Measurements from ENCODE around the gene SHB.

Gene SHB

DNA sequence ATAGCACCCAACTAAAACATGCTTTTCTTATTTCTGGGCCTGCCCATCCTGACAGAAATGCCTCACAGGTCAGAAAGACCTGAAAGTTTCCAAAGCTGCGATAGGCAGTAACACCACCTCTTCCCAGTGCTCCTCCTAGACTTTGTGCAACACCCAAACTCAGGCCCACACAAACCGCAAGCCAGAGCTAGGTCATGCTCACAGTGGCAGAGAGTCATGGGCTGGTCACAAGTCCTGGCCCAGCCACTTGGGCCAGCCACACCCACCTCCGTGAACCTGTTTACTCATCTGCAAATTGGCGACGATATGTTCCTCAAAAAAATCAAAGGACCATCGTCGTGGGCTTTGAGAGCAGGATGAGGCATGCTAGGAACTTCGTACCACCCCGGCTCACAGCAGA, 121.0 kb downstream of the SHB start:
- DNase-seq: no peak

DNA sequence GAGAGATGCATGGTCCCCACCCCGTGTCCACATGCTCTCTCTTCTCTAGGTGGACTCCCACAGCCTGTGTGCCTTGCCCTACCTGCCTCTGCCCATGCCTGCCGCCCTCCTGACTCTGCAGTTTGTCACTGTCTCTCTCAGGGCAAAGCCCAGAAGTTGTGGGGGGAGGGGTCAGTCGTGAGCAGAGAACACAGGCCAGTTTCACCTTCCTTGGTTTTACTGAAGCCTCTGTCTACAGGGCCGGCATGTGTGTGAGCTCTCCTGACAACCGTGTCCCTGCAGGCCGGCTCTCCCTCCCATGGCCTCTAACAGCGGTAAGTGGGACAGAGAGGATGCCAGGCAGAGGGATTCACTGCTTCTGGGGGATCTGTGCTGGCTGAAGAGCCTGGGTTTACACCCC, 121.6 kb downstream of the SHB start:
- DNase-seq: no peak

DNA sequence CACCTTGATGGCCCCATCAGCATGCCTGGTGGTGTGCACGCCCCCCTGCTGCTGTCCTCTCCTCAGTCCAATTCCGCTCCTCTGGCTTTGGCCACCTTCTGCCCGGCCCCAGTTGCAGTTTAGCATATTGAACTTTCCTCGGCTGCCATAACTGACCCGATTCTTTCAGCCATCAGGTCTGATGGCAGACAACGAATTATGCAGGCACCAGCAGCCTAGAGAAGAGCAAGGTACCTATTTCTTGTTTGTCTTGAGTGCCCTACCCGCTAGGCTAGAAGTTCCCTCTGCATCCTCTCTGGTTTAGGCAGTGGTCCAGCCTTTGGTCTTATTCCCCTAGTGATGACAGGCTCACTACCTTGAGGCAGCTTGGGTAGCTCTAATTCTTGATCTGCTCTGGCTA, 122.1 kb downstream of the SHB start:
- DNase-seq: no peak

DNA sequence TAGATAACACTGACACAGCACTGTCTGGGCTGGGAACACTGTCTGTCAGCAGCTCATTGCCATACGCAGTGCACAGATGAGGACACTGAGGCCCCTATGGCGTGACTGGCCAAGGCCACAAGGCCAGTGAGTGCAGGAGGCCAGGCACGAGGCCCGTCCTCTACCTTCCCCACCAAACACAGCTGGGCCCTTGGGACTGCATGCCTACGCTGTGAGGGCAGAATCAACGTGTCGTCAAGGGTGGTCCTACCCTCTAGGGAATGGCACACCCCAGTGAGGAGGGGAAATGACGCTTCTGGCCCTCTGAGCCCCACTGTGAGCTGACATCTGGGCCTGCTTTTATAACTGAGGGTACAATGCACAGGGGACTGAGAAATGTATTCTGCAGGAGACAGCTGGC, 123.0 kb downstream of the SHB start:
- no peak for DNase-seq

DNA sequence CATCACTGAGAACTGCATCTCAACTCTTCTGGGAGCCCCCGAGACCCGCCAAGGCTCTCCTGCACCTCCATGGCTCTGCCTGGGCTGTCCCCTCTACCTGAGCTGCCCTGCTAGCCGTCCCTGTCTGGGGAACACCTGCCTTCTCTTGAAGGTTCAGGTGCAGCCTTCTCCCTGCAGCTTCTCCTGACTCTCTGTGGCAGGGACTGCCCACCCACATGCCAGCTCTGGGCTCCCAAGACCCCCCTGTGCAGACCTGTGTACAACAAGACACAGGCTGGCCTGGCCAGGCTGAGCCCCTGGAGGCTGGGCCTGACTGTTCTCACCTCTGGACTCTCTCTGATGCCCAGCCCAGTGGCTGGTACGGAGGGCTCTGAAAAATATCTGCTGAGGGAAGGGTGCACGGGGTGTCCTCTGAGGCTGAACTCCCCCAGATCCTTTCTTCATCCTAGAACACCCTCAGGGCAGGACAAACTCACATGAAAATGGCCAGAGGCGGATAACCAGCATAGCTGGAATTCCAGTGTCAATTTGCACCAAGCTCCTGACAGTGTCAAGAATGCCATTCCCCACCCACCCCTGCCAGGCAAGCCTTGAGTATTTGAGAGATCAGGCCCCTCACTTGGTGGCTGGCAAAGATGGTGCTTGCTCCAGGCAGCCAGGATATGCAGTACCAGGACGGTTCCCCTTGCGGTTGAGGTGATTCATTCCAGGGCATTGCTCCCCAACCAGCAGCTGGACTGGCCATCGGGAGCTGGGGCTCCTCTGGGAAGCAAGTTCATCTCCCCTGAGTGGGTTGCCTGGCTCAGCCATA, 124.2 kb downstream of the SHB start:
- no peak for DNase-seq

DNA sequence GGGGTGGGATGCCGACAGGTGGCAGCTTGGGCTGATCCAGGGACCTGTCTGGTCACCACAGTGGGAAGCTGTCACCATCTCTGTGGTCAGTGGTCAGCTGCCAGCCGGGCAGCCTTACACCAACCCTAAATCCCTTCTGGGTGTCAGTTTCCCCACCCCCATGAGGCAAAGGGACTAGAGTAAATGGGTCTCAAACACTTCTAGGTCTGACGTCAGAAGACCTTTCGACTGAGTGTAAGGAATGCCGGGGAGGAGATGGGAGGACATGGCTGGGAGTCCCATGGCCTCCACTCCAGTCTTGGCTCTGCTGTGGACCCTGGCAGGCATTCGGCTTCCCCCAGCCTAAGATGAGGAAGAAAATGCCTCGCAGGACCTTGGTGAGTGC, 124.8 kb downstream of the SHB start:
- DNase-seq: no peak

DNA sequence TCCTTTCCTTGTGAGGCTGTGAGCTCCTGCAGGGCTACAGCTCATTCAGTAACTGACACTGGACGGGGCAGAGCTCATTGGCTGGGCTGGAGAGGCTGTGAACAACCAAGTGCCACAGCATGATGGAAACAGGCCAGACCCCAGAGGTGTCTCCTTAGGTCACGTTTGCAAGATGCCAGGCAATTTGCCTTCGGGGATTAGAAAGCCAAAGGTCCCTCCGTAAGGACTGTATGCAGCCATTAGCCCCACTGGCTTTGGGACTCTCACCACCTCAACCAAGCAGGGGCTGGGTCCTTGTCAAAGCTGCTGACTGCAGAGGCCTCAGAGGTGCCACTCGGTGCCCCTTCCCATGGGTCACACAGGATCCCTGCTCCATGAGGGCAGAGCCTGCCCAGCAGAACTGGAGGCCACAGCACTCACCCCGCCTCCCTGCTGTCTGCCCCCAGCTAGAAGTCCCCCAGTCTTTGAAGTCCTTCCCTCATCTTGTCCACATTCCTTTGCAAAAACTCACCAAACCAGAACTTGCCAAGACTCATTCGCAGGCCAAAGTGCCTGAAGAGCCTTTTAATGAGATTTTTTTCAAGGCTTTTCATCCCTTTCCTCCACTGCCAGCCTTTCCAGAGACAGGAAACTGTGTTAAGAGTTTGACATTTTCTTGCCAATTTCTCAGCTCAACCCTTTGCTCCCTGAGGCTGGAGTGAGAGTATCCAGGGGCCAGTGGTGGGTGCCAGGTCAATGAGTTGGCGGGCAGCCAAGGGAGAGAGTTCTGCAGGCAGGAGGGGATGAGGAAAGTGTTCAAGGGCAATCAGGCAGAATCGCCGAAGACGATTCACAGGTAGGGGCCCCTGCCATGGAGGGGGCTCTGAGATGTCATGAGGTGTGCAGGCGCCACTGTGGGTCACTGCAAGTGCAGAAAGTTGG, 125.4 kb downstream of the SHB start:
- DNase-seq: no peak

DNA sequence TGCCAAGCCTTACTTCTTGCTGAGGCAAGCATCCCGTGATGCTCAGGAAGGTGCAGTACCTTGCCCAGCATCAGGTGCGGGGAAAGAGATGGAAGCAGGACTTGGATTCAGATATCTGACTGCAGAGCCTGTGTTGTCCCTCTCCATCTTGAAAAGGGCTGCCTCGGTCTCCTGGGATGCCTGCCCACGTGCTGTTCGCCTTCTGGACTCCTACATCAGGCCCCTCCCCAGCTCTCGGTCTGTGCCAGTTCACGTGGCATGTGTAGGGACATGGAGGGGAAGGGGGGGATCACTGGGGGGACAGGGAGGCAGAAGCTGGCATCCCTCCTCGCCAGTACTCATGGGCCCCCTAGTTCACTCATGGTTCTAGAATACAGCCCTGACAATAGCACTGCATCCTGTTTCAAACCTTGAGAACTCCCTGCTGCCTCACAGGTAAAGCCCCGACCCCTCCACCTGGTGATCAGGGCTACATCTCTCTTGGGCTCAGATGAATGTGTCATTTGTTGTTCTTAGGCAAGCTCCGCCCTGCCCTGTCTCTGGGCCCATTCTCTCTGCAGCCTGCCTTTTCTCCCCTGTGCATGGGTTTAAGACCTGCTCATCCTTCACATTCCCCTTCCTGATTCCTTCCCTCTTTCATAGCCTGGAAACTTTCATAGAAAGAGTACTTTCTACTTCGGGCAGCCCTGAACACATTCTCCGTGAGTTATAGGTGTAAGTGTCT, 126.2 kb downstream of the SHB start:
- no peak for DNase-seq

DNA sequence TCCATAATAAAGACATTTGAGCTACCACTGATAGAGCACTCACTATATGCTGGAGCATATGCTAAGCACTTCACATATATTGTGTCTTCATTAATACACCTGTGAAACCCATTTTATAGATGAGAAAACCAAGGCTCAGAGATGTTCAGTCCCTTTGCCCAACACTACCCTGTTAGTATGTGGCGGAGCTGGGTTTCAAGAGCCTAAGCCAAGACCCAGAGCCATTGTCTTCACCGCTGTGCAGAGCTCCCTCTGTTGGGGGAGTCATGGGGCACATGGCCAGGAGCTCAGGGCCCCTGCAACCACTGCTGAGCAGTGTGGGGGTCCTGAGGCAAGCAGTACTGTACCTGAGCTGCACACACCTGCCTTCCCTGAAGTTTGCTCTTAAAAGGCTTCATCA, 127.8 kb downstream of the SHB start:
- no peak for DNase-seq

DNA sequence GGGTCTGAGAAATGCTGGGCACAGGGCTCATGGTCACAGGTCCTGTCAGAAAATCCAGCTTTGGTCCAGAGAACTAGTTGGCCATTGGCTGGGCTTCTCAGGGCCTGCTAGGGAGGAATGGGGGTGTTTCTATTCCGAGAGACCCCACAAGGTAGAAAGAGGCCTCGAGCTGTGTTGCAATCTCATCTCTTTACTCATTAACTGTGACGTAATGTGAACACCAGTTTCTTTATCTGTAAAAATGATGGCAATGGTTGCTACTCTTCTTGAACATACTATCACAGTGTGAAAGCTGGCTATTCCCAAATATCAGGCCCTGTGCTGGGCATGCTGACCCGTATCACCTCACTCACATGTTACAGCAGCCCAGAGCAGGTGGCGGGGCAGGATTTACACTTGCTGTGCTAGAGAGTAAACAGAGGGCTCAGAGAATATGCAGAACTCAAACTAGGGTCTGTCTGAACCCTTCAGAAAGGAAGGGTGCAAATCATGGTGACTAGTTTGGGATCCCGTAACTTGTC, 129.4 kb downstream of the SHB start:
- DNase-seq: no peak

DNA sequence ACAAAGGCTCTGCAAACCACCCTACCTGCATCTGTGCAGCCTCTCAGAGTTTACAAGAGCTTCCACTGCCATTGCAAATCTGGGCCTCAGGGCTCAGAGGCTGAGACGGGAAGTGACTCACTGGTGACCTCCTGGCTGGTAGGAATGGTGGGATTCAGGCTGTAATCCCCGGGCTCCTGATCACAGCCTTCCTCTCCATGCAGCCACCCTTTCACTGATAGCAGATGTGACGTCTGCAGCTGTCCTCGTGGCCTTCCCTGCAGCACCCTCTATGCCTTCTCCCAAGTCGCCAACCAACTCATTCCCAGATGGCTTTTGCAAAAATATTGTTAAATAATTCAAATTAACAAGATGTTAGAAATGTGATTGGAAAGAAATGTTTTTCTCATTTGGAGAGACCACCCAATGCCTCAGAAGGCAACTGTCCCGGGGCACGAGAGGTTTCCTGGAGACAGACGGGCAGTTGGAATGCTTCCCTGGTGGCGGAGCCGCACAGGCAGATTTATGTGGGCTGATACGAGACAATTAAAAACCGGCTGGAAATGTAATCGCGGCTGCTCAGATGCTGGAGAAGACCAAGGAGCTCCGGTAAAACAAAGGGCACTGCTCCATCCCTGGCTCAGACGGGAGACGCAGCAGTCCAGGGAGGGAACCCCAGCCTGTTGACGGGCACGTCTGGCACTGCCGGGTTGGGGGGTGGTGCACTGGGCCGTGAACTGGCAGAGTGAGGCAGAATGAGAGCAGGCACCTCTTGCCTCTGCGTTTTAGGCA, 130.7 kb downstream of the SHB start:
- no peak for DNase-seq

DNA sequence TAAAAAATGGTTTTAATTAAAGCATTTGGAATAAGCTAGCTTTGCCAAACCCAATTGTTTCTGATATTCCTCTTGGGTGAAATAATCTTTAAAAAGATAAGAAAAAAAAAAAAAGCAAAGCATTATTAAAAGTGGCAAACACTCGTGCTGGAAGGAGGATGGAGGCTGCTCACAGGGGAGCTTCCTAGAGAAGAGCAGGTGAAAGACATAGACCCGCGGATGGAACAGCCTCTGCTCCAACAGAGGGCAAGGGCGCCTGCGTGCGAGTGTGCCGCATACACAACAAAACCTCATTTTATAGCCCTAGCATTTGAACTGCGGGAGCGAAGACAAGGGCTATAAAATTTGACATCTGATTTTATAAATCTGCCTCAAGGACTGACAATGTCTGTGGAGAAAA, 131.7 kb downstream of the SHB start:
- no peak for DNase-seq

DNA sequence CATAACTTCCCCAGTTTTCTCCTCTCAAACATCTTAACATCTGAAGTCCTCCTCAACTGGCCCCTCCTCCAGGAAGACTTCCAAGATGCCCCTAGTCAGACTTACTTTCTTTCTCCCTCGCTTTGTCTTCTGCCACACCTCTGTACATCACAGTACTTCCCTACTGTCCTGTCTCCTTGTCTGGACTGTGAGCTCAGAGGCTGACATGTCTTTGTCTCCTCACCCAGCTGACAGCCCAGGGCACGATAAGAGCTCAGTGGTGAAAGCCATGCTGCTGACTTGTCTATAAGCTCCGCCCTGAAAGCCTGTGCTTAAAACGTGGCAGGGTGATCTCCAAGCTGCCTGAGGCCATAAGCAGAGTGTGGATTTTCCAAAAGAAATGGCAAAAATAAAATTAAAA, 132.1 kb downstream of the SHB start:
- no peak for DNase-seq

DNA sequence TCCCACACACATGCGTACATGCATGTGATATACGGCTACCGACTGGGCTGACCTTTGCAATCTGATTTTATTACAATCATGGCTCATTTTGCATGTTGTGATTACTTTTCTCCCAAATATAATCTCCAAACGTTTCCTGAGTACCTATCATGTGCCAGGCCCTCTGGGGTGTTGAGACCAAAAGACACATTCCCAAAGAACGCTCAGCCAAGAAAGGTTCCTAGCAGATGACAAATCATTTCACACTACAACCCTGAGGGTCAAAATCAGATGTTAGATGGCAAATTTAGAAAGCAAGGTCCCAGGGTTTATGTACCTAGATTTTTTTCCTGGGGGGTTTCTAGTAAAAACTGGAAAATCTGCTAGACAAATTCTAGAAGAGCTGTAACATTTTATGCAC, 132.7 kb downstream of the SHB start:
- no peak for DNase-seq

DNA sequence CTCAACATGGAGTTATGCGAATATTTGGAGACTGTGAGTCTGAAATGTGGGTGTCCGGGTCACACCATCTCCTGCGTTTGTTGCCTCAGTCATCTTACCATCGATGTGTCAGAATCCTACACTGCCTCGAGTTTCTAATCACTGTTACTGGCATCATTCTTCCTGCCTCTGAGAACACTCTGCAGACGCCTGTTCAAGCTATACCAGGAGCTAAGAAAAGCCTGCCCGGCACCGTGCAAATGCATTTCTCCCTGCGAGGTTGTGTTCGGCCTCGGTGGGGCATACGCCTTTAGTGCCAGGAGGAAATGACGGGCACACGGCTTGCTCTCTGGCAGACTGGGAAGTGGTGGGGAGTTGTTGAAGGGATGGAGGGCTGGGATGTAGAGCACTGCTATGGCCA, 133.9 kb downstream of the SHB start:
- DNase-seq: no peak

DNA sequence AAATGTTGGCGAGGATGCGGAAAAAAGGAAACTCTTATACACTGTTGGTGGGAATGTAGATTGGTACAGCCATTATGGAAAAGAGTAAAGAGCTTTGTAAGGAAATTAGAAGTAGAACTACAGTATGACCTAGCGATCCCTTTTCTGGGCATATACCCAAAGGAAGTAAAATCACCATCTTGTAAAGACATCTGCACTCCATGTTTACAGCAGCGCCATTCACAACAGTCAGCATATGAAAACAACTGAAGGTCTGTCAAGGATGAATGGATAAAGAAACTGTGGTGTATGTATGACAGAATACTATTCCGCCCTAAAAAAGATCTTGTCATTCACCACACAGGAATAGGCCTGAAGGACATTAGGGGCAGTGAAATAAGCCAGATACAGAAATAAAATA, 137.4 kb downstream of the SHB start:
- DNase-seq: no peak

DNA sequence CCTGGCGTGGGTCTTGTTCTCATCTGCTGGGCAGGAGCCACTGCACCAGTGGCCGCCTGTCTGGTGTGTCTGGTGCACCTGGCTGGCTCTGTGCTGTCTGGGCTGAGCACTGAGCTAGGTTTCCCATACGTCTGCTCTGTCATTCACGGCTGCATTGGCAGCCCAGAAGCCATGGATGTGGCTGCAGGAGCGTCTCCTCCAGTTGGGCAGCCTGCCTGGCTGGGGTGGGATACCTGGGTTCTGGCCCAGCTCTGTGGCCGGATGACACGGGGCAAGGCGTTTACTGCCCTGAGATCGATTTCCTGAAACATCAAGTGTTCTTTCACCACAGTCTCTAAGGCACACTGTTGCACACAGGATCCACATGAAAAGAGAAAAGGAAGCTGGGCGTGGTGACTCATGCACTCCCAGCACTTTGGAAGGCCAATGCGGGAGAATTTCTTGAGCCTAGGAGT, 139.6 kb downstream of the SHB start:
- no peak for DNase-seq

DNA sequence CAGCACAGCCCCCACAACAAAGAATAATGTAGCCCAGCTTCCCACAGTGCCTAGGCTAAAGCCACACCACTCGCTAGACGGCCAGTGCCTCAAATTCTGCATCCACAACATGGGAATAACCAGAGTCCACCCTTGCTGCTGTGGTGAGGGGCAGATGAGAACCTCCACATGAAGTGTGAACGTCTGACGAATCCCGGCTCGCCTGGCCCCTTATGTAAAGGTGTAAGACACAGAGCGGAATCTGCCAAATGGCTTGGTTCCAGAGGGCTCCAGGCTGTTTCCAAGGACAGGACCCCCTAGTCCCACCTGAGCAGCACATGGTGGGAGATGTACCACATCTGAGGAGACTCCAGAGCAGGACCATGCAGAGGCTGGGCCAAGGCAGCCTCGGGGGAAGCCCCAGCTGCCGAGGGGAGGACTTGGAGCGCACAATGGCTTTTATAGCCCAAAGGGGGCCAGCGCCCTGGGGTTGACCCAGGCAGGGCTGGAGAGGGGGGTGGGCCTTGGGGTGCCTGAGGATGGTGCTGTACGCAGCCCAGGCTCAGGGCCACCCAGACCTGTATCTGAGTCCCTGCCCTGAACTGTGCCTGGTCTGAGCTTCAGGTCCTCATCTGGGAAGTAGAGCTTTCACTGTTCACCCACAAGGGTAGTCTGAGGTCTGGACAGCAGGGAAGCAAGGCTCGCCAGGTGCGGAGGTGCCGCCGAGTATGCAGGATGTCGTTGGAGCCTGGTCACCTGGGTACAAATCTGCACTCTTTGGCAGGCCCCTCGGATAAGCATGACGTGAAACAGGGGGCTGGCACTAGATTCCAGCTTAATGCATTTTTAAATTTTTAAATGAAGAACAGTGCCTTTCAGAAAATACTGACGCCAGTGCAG, 140.2 kb downstream of the SHB start:
- DNase-seq: no peak

DNA sequence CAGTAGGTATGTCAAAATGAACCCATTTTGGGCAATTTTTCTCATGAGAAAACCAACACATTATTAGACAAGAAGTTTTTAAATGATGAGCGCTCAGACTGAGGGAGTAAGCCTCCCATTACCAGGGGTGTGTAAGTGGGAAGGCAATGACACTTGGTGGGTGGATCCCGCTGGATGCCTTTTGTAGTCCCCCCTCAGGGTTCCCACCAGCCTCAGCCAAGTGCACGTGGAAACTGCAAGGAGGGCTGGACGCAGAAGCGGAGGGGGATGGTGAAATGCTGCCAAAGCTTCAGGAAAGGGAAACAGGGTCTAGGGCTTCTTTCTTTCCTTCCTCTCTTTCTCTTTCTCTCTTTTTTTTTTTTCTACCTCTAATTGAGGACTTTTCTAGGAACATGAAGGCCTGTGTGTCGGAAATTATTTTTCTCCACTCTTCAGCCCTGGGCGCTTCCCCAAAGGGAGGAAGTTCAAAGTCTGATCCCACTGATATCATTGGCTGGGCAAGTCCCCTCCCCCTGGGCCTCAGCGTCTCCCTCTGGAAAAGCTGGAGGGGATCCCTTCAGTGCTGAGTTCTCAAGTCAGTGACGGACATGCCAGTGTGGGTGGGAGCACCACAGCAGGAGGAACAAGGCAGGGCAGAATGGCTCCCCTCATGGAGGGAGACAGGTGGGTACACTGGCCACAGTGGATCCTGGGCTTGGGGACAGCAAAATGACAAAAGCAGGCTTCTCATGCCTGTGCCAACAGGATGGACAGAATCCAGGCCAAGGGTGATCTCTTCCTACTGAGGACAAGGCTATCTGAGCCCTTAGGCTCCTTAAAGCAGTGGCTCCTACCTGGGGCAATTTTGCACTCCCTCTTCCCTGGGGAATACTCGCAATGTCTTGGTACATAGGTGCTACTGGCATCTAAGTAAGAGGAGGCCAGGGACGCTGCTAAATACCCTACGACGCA, 141.2 kb downstream of the SHB start:
- DNase-seq: no peak

DNA sequence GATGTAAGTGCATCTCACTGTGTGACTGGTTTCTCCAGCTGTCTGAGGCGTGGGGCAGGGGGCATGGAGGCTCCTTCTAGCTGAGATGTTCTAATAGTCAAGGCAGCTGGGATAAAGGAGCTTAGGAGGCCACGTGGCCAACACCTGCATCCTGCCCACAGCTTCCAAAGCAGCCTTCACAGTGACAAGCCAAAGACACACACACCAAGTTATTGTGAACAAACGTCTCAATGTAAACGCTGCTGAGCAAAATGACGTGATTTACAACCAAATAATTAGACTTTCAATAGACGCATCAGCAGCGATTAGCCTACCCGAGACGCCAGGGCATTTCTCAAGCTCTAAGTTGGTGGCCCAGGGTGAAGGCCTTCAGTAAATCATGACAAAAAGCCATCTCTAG, 141.9 kb downstream of the SHB start:
- DNase-seq: no peak
